Mononuclear cell (primary cell): Measurements from ENCODE around the gene EDEM2. TPM values are rescaled to one million over a fixed set of nuclear protein-coding genes. Genes with fewer than 3 reads are reported as not detected.
"Not testable (repeated sequence)": the region's sequence is repeated elsewhere in the genome, so short reads cannot be mapped to it uniquely, and the experiment has no call there.

Experiments used
- H3K27me3 ChIP-seq: 2 replicates; pipeline ENCODE4 v1.6.0; 2011; ENCODE audit warnings: low read length, control low read depth; ENCODE audit not compliant: insufficient read depth
- H3K4me1 ChIP-seq: 2 replicates; pipeline ENCODE4 v1.5.1; 2011; ENCODE audit warnings: mild to moderate bottlenecking, low read length, control low read depth; ENCODE audit not compliant: insufficient read depth
- H3K4me3 ChIP-seq: 2 replicates; pipeline ENCODE4 v1.5.1; 2011; ENCODE audit warnings: mild to moderate bottlenecking, low read length, moderate library complexity
- H3K9me3 ChIP-seq: 2 replicates; pipeline ENCODE4 v1.5.1; 2011; ENCODE audit warnings: low read depth, mild to moderate bottlenecking, control low read depth, low read length
- total RNA-seq: library from RNA; depleted of rRNA; stranded (reverse); fragments of >200 nt; gene quantifications from one replicate; pipeline ENCODE4 v1.2.3, GENCODE V29; 2012

The EDEM2 gene
- total RNA-seq, 1 donor = 19.5 TPM

DNA sequence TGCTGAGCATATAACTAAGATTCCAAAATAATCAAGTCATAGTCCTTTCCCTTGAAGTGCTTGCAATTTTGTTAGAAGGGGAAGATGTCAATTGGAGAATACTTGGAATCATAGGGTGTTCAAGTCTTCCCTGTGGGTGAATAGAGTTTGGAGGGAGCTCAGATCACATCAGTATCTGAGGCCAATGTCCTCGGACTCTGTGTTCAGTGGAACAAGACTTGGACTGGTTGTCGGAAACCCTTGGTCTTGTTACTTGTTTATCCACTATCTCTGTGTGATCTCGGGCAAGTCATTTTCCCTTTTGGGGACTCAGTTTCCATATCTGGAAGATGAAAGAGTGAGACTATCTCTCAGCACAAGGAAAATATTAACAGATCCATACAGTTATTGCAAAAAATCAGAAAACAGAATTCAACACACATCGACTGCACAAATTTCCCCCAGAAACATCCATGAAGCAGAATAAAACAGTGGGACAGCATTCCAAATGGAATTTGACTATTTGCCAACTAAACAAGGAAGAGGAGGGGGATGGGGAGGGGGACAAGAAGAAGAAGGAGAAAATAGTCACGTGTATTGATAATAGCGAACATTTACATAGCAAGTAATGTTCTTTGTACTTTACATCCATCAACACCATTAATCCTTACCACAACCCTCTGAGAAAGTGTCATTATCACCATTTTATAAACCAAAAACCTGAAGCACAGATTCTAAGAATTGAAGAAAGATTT, 3.9 kb upstream of the EDEM2 start:
- H3K27me3 ChIP-seq = no peaks in the 10 kb centered on the region
- no peak overlapping the region for H3K4me3 ChIP-seq
- H3K4me1 ChIP-seq = peaks cover 17% of the 10 kb centered on the region
- no peaks in the 10 kb centered on the region for H3K9me3 ChIP-seq

DNA sequence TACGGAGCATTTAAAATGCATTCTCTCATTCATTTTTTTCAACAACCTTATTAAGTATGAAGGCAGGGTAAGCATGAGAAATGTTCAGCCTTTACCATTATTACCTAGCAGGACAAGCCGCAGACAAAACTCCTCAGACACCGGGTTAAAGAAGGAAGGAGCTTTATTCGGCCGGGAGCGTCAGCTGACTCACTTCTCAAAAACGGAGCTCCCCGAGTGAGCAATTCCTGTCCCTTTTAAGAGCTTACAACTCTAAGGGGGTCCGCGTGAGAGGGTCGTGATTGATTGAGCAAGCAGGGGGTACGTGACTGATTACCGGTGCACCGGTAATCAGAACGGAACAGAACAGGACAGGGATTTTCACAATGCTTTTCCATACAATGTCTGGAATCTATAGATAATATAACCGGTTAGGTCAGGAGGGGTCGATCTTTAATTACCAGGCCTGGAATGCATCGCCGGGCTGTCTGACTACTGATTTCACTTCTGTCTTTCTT, 487 bp upstream of the EDEM2 start:
- Histone ChIP-seq H3K4me3 (peak overlapping the region; percentile 90), H3K4me1 (peaks cover 44% of the 10 kb centered on the region)
- not testable (repeated sequence) for H3K27me3 ChIP-seq, H3K9me3 ChIP-seq

DNA sequence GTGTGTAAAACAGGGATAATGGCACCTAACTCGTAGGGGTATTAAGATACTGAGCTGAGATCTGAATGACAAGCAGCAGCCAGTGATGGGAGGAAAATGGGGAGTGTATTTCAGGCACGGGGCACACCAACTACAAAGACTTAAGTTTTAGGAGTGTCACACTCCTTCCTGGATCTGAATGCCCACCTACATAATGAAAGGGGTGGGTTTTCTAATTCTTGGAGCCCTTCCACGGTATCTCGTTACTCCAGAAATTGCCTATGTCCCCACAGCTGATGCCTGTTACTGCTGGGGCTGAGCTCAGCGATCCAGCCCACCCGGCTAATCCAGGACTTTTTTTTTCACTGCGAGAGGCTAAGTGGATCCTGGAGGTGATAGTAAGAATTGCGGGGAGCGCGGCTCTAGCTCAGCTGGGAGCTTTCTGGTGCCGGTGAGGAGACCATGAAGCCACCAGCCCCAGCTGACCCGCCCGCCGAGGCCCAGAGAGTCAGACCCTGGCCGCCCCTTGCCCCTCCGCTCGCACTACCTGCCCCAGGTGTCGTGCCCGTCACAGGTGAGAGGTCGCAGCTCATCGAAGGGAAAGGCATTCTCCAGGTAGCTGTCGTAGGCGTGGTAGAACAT, 727 bp downstream of the EDEM2 start:
- H3K9me3 ChIP-seq = no peaks in the 10 kb centered on the region
- H3K4me3 ChIP-seq = peak overlapping the region; percentile 90
- H3K4me1 ChIP-seq = peaks cover 44% of the 10 kb centered on the region
- no peaks in the 10 kb centered on the region for H3K27me3 ChIP-seq

DNA sequence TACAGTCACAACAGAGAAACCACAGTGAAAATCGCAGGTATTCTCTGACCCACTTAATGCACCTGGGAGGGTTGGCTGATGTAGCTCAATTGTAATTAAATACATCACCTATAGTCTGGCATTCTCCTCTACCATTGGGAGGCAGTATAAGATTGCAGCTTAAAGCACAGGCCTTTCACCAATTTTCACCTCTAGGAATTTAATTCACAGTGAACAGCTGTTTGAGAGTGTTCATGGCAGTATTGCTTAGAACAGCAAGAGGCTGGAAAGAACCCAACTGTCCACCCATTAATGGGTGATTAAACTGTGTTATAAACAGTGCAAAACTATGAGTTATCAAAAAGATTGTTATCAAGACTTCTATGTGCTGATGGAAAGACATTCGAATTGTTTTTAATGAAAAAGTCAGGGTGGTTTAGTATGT, 2.0 kb downstream of the EDEM2 start:
- Histone ChIP-seq H3K9me3 (no peaks in the 10 kb centered on the region), H3K27me3 (no peaks in the 10 kb centered on the region), H3K4me1 (peaks cover 44% of the 10 kb centered on the region), H3K4me3 (no peak overlapping the region)

DNA sequence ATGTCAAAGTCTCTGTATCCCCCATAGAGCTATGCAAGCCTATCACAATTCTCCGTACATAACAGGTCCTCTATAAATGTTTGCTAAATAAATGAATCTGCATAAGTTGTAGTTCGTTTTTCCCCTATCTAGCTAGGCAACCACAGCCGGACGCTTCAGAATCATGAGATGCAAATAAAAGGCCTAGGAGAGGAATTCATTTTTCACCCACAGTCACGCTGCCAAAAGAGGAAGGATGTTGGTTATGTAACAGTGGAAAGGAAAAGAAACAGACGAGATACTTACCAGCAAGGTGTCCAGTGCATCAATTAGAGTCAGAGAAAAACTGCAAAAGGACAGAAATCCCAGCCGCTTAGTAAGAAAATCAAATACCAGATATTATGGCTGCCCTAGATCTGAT, 2.4 kb downstream of the EDEM2 start:
- no peak overlapping the region for H3K4me3 ChIP-seq
- no peaks in the 10 kb centered on the region for H3K9me3 ChIP-seq
- peaks cover 44% of the 10 kb centered on the region for H3K4me1 ChIP-seq
- no peaks in the 10 kb centered on the region for H3K27me3 ChIP-seq

GRCh38 chr20:35135867-35136586, 11.1 kb downstream of the EDEM2 start:
- Histone ChIP-seq H3K4me1 (no peaks in the 10 kb centered on the region), H3K9me3 (no peaks in the 10 kb centered on the region), H3K27me3 (no peaks in the 10 kb centered on the region), H3K4me3 (no peak overlapping the region)

GRCh38 chr20:35134880-35135279, 12.3 kb downstream of the EDEM2 start:
- Histone ChIP-seq H3K9me3 (no peaks in the 10 kb centered on the region), H3K27me3 (no peaks in the 10 kb centered on the region), H3K4me1 (no peaks in the 10 kb centered on the region), H3K4me3 (no peak overlapping the region)

DNA sequence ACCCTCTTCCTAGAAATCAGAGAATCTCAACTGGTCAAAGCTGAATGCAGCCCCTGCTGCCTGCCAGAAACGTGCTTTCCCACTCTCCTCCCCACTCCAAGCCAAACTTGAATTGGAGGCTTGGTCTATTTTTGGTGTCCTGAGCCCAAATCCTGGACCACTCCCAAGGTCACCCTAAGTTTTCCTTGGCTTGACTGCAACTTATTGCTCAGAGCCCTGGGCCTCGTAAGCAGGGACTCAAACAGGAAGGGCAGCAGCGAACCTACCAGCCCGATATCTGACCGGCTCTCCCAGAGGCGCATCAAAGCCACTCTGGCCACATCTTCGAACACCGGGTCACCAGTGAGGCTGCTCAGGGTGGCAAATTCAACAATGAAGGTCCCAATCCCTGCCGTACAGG, 12.7 kb downstream of the EDEM2 start:
- no peaks in the 10 kb centered on the region for H3K9me3 ChIP-seq
- no peaks in the 10 kb centered on the region for H3K4me1 ChIP-seq
- no peak overlapping the region for H3K4me3 ChIP-seq
- no peaks in the 10 kb centered on the region for H3K27me3 ChIP-seq

DNA sequence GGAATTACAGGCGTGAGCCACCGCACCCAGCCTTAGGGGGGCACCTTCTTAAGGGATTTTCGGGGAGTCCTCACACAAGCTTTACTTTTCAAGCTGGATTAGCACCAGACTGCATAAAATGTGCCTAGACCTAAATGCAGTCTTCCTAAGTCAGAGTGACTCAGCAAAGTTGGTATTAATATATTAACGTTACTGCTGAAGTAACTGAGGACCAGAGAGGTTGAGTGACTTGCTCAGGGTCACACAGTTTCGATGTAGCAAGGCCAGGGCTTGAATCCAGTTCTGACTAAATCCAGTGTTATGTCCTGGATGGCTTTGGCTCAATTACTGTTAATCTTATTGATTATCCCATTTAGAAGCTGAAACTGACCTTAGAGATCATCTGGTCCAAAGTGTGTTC, 13.4 kb downstream of the EDEM2 start:
- Histone ChIP-seq H3K9me3 (no peaks in the 10 kb centered on the region), H3K4me1 (no peaks in the 10 kb centered on the region), H3K4me3 (no peak overlapping the region), H3K27me3 (no peaks in the 10 kb centered on the region)

DNA sequence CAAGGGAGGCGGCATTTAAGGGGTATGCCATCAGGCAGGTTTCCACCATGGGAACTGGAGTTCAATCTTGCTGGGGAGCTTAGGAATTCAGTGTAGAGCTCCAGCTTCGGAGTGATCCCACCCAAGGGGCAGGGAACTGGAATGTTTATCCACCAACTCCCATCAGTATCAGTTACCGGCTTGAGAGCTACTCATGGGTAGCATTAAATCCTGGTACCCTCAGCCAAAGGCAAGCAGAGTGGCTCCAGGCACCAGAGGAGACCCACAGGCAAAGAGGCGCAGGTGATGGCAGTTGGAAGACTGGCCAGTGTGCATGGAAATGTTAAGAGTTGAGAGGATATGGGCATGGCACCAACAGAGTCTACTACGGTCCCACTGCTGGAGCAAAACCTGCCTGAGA, 14.1 kb downstream of the EDEM2 start:
- Histone ChIP-seq H3K27me3 (no peaks in the 10 kb centered on the region), H3K4me3 (no peak overlapping the region), H3K9me3 (no peaks in the 10 kb centered on the region), H3K4me1 (no peaks in the 10 kb centered on the region)

- Histone ChIP-seq H3K4me3 (no peak overlapping the region), H3K9me3 (no peaks in the 10 kb centered on the region), H3K27me3 (no peaks in the 10 kb centered on the region), H3K4me1 (no peaks in the 10 kb centered on the region)
Measured at GRCh38 chr20:35131934-35132333, 15.2 kb downstream of the EDEM2 start.

DNA sequence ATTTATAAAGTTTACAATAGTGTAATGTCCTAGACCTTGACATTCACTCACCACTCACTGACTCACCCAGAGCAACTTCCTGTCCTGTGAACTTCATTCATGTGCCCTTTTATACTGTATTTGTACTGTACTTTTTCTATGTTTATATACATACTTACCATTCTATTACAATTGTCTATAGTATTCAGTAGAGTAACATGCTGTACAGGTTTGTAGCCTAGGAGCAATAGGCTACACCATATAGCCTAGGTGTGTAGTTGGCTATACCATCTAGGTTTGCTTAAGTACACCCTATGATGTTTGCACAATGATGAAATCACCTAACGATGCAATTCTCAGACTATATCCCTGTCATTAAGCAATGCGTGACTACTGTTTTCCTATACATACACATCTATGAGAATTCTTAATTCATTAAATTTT, 17.5 kb downstream of the EDEM2 start:
- no peak overlapping the region for H3K4me3 ChIP-seq
- no peaks in the 10 kb centered on the region for H3K9me3 ChIP-seq
- H3K4me1 ChIP-seq = no peaks in the 10 kb centered on the region
- no peaks in the 10 kb centered on the region for H3K27me3 ChIP-seq

- H3K9me3 ChIP-seq = no peaks in the 10 kb centered on the region
- no peaks in the 10 kb centered on the region for H3K4me1 ChIP-seq
- H3K27me3 ChIP-seq = no peaks in the 10 kb centered on the region
- no peak overlapping the region for H3K4me3 ChIP-seq
Measured at GRCh38 chr20:35125753-35126152, 21.4 kb downstream of the EDEM2 start.

DNA sequence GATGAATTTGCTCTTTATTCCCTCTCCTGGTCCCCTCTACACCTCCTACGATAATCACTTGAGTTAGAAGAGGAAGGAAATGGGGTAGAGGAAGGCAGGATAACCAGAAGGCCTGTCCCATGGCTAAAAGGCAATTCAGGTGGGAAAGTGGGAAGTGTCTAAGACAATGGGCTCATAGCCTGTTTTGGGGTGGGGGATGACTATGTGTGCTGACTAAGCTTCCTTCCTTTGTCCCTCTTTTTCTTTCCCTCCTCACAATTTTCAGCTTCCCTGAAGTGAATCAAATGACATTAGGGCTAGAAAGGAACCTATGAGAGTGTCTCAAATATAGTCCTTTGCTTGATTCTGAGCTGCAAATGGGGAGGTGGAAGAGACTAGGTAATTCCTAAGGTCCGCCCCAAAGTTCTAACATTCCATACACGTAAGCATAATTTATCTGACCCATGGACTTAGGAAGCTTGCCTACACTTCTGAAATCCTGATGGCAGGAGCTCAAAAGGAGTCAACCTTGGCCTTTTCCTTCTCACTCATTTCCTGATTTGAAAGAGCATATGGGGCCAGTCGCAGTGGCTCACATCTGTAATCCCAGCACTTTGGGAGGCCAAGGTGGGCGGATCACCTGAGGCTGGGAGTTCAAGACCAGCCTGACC, 24.3 kb downstream of the EDEM2 start:
- Histone ChIP-seq H3K4me1 (no peaks in the 10 kb centered on the region), H3K27me3 (no peaks in the 10 kb centered on the region), H3K9me3 (no peaks in the 10 kb centered on the region), H3K4me3 (no peak overlapping the region)

- Histone ChIP-seq H3K27me3 (no peaks in the 10 kb centered on the region), H3K4me3 (no peak overlapping the region), H3K9me3 (no peaks in the 10 kb centered on the region), H3K4me1 (no peaks in the 10 kb centered on the region)
Measured at GRCh38 chr20:35121186-35121585, 25.9 kb downstream of the EDEM2 start.
